ENCODE measurements around the gene TERT.
"Not testable (repeated sequence)": the region's sequence is repeated elsewhere in the genome, so short reads cannot be mapped to it uniquely, and the experiment has no call there.

The TERT gene

GRCh38 chr5:1282993-1283728, 11.7 kb downstream of the TERT start:
- not testable (repeated sequence) for H3K4me2 ChIP-seq (ENCODE audit: insufficient read depth, low read length); H3K27ac ChIP-seq (ENCODE audit: low read length); H4K20me1 ChIP-seq (ENCODE audit: insufficient read depth, low read length); H3K4me1 ChIP-seq (ENCODE audit: insufficient read depth, low read length); DNase-seq; H3K9ac ChIP-seq (ENCODE audit: low read depth, low read length); H3K4me3 ChIP-seq (ENCODE audit: low read depth in 1 of 2, low read length in 2 of 2); ATAC-seq (ENCODE audit: insufficient read depth, low read depth); H3K27me3 ChIP-seq (ENCODE audit: insufficient read depth, low read length, poor library complexity); H2AFZ ChIP-seq (ENCODE audit: low read depth, low read length); H3K79me2 ChIP-seq (ENCODE audit: insufficient read depth, low read length); H3K9me3 ChIP-seq (ENCODE audit: insufficient read depth, low read length, severe bottlenecking)
- H3K36me3 ChIP-seq (ENCODE audit: insufficient read depth, low read length) = peaks cover 12% of the 10 kb centered on the region

GRCh38 chr5:1282131-1282992, 12.5 kb downstream of the TERT start:
- Histone ChIP-seq H3K27me3 (ENCODE audit: insufficient read depth, low read length, poor library complexity) (no peaks in the 10 kb centered on the region), H3K4me3 (ENCODE audit: low read depth in 1 of 2, low read length in 2 of 2) (no peak overlapping the region), H3K9ac (ENCODE audit: low read depth, low read length) (no peak overlapping the region), H3K4me2 (ENCODE audit: insufficient read depth, low read length) (no peak overlapping the region), H4K20me1 (ENCODE audit: insufficient read depth, low read length) (no peaks in the 10 kb centered on the region; the same call in none of the 2 replicates), H3K36me3 (ENCODE audit: insufficient read depth, low read length) (peaks cover 16% of the 10 kb centered on the region), H3K9me3 (ENCODE audit: insufficient read depth, low read length, severe bottlenecking) (peaks cover 2% of the 10 kb centered on the region), H2AFZ (ENCODE audit: low read depth, low read length) (no peak overlapping the region), H3K27ac (ENCODE audit: low read length) (no peak overlapping the region), H3K4me1 (ENCODE audit: insufficient read depth, low read length) (no peaks in the 10 kb centered on the region), H3K79me2 (ENCODE audit: insufficient read depth, low read length) (peaks cover 8% of the 10 kb centered on the region)
- no peak for TF ChIP-seq CTCF (IDR thresholded peaks at IDR 0.05; ENCODE audit: borderline replicate concordance, extremely low read depth, low read length, poor library complexity, severe bottlenecking)
- TF ChIP-seq EZH2 (IDR thresholded peaks at IDR 0.05; ENCODE audit: borderline replicate concordance, low read depth, low read length, severe bottlenecking) = no peak
- ATAC-seq (ENCODE audit: insufficient read depth, low read depth) (no peak), DNase-seq (no peak)

- DNase-seq (no peak), ATAC-seq (ENCODE audit: insufficient read depth, low read depth) (no peak)
- H3K79me2 ChIP-seq (ENCODE audit: insufficient read depth, low read length) = peaks cover 8% of the 10 kb centered on the region
- H4K20me1 ChIP-seq (ENCODE audit: insufficient read depth, low read length) = no peaks in the 10 kb centered on the region; the same call in none of the 2 replicates
- H3K36me3 ChIP-seq (ENCODE audit: insufficient read depth, low read length) = peaks cover 16% of the 10 kb centered on the region
- H3K27ac ChIP-seq (ENCODE audit: low read length) = no peak overlapping the region
- H2AFZ ChIP-seq (ENCODE audit: low read depth, low read length) = no peak overlapping the region
- peaks cover 2% of the 10 kb centered on the region for H3K9me3 ChIP-seq (ENCODE audit: insufficient read depth, low read length, severe bottlenecking)
- H3K9ac ChIP-seq (ENCODE audit: low read depth, low read length) = no peak overlapping the region
- H3K4me1 ChIP-seq (ENCODE audit: insufficient read depth, low read length) = no peaks in the 10 kb centered on the region
- no peak overlapping the region for H3K4me3 ChIP-seq (ENCODE audit: low read depth in 1 of 2, low read length in 2 of 2)
- no peak overlapping the region for H3K4me2 ChIP-seq (ENCODE audit: insufficient read depth, low read length)
- TF ChIP-seq CTCF (IDR thresholded peaks at IDR 0.05; ENCODE audit: borderline replicate concordance, extremely low read depth, low read length, poor library complexity, severe bottlenecking) = no peak
- no peak for TF ChIP-seq EZH2 (IDR thresholded peaks at IDR 0.05; ENCODE audit: borderline replicate concordance, low read depth, low read length, severe bottlenecking)
- no peaks in the 10 kb centered on the region for H3K27me3 ChIP-seq (ENCODE audit: insufficient read depth, low read length, poor library complexity)
These were observed 13.6 kb downstream of the TERT start for GRCh38 chr5:1281038-1281882.
